ENCODE results near the gene RHBG.

The RHBG gene

GRCh38 chr1:156407344-156407743 is 38.3 kb downstream of the RHBG start:
- no peak for DNase-seq (ENCODE audit: low read depth)

GRCh38 chr1:156407760-156408159 is 38.7 kb downstream of the RHBG start:
- no peak for DNase-seq (ENCODE audit: low read depth)

- no peak for DNase-seq (ENCODE audit: low read depth)
Observed at GRCh38 chr1:156409439-156409838, 40.4 kb downstream of the RHBG start.

GRCh38 chr1:156410238-156410637 is 41.2 kb downstream of the RHBG start:
- no peak for DNase-seq (ENCODE audit: low read depth)

GRCh38 chr1:156410740-156411139 is 41.7 kb downstream of the RHBG start:
- no peak for DNase-seq (ENCODE audit: low read depth)

- no peak for DNase-seq (ENCODE audit: low read depth)
Observed at GRCh38 chr1:156412653-156413321, 43.8 kb downstream of the RHBG start.

- DNase-seq (ENCODE audit: low read depth) = no peak
Observed at GRCh38 chr1:156413391-156414246, 44.6 kb downstream of the RHBG start.

- DNase-seq (ENCODE audit: low read depth) = no peak
Observed at GRCh38 chr1:156414461-156415064, 45.6 kb downstream of the RHBG start.

- DNase-seq (ENCODE audit: low read depth) = no peak
Observed at GRCh38 chr1:156416993-156417392, 48.0 kb downstream of the RHBG start.

- DNase-seq (ENCODE audit: low read depth) = no peak
Observed at GRCh38 chr1:156417401-156418020, 48.5 kb downstream of the RHBG start.

- DNase-seq (ENCODE audit: low read depth) = no peak
Observed at GRCh38 chr1:156418416-156419070, 49.5 kb downstream of the RHBG start.

- peak; percentile 15 for DNase-seq (ENCODE audit: low read depth)
Observed at GRCh38 chr1:156419854-156420204, 50.8 kb downstream of the RHBG start.

GRCh38 chr1:156420205-156421061 is 51.4 kb downstream of the RHBG start:
- peak; percentile 9 for DNase-seq (ENCODE audit: low read depth)

- peak; percentile 47 for DNase-seq (ENCODE audit: low read depth)
Observed at GRCh38 chr1:156421062-156421938, 52.3 kb downstream of the RHBG start.

- no peak for DNase-seq (ENCODE audit: low read depth)
Observed at GRCh38 chr1:156421939-156422601, 53.1 kb downstream of the RHBG start.

- no peak for DNase-seq (ENCODE audit: low read depth)
Observed at GRCh38 chr1:156422602-156423091, 53.6 kb downstream of the RHBG start.

GRCh38 chr1:156423422-156424352 is 54.7 kb downstream of the RHBG start:
- DNase-seq (ENCODE audit: low read depth) = no peak

- DNase-seq (ENCODE audit: low read depth) = no peak
Observed at GRCh38 chr1:156424806-156425432, 55.9 kb downstream of the RHBG start.
